Hepatocyte (in vitro differentiated cells): ENCODE data around the gene CDC34. TPM values are rescaled to one million over a fixed set of nuclear protein-coding genes. Genes with fewer than 3 reads are reported as not detected.

Experiments used
- DNase-seq: peaks from one replicate; pipeline ENCODE4 v3.0.0-alpha.2; 2016; ENCODE audit warnings: low spot score
- H2AFZ ChIP-seq: fragments of 200-600 bp; sonication (generic); 2 replicates; pipeline ENCODE4 v1.6.0; 2016; ENCODE audit warnings: antibody characterized with exemption, mild to moderate bottlenecking
- H3K27ac ChIP-seq: fragments of 200-600 bp; sonication (generic); 2 replicates; pipeline ENCODE4 v1.5.1; 2016; ENCODE audit warnings: mild to moderate bottlenecking
- H3K27me3 ChIP-seq: fragments of 200-600 bp; sonication (generic); 2 replicates; pipeline ENCODE4 v1.6.1; 2016
- H3K36me3 ChIP-seq: fragments of 200-600 bp; sonication (generic); replicated peaks from 2 replicates; pipeline ENCODE4 v1.5.1; 2016; ENCODE audit warnings: low read depth; ENCODE audit not compliant: insufficient read depth
- H3K4me1 ChIP-seq: fragments of 200-600 bp; sonication (generic); 2 replicates; pipeline ENCODE4 v1.5.1; 2016; ENCODE audit warnings: mild to moderate bottlenecking, moderate library complexity; ENCODE audit not compliant: insufficient read depth
- H3K4me2 ChIP-seq: fragments of 200-600 bp; sonication (generic); 2 replicates; pipeline ENCODE4 v1.6.0; 2016
- H3K4me3 ChIP-seq: fragments of 200-600 bp; sonication (generic); 2 replicates; pipeline ENCODE4 v1.5.1; 2016; ENCODE audit warnings: mild to moderate bottlenecking
- H3K79me2 ChIP-seq: fragments of 200-600 bp; sonication (generic); 2 replicates; pipeline ENCODE4 v1.6.0; 2017; ENCODE audit warnings: mild to moderate bottlenecking
- H3K9me2 ChIP-seq: fragments of 200-600 bp; sonication (generic); replicated peaks from 2 replicates; pipeline ENCODE4 v1.6.0; 2017; ENCODE audit warnings: mild to moderate bottlenecking; ENCODE audit not compliant: insufficient read depth
- H3K9me3 ChIP-seq: fragments of 200-600 bp; sonication (generic); 2 replicates; pipeline ENCODE4 v1.5.1; 2016; ENCODE audit warnings: low read depth, mild to moderate bottlenecking
- H4K20me1 ChIP-seq: fragments of 200-600 bp; sonication (generic); 2 replicates; pipeline ENCODE4 v1.6.0; 2016; ENCODE audit warnings: mild to moderate bottlenecking; ENCODE audit not compliant: insufficient read depth, poor library complexity, severe bottlenecking
- CTCF ChIP-seq: fragments of 200-600 bp; sonication (generic); IDR thresholded peaks from 2 replicates; pipeline ENCODE4 v1.5.1; 2016; ENCODE audit warnings: antibody characterized with exemption, mild to moderate bottlenecking; ENCODE audit not compliant: poor library complexity
- EZH2 ChIP-seq: fragments of 200-600 bp; sonication (generic); IDR thresholded peaks from 2 replicates; pipeline ENCODE4 v1.6.1; 2016; ENCODE audit warnings: antibody characterized with exemption, mild to moderate bottlenecking, borderline replicate concordance
- EZH2phosphoT487 ChIP-seq: fragments of 200-600 bp; sonication (generic); IDR thresholded peaks from one replicate; pipeline ENCODE4 v1.6.1; 2018; ENCODE audit warnings: antibody characterized with exemption, mild to moderate bottlenecking, low read depth, moderate library complexity; ENCODE audit not compliant: unreplicated experiment, severe bottlenecking
- WGBS: methylation state at CpG from one replicate; pipeline ENCODE4 v1.1.6; 2016; ENCODE audit warnings: low lambda C conversion rate; ENCODE audit errors: missing lambda C conversion rate; 5-methylcytosine and 5-hydroxymethylcytosine counted together
- polyA plus RNA-seq: library from polyadenylated mRNA; unstranded; fragments of >200 nt; fragmentation: Nextera tagmentation; extraction: Ambion mirVana; gene quantifications from 2 replicates; pipeline ENCODE4 v1.2.1, GENCODE V29; 2016
- total RNA-seq: library from RNA; depleted of rRNA; stranded (reverse); fragments of >200 nt; gene quantifications from 2 replicates; pipeline ENCODE4 v1.2.3, GENCODE V29; 2014

Gene CDC34
- total and polyA plus RNA-seq, 2 experiments from 2014 or later, result 105 to 196 TPM

GRCh38 chr19:492091-492531 lies 39.4 kb upstream of the CDC34 start:
- no peaks in the 10 kb centered on the region for H3K9me2 ChIP-seq
- H3K9me3 ChIP-seq, result no peaks in the 10 kb centered on the region
- no peaks in the 10 kb centered on the region for H3K79me2 ChIP-seq
- no peaks in the 10 kb centered on the region for H4K20me1 ChIP-seq
- no peak overlapping the region for H3K4me2 ChIP-seq
- H3K27ac ChIP-seq, result no peak overlapping the region
- peaks cover 5% of the 10 kb centered on the region for H3K27me3 ChIP-seq
- no peak overlapping the region for H3K4me3 ChIP-seq
- 80% methylated on average over 12 of the region's 19 CpGs for WGBS
- DNase-seq, result peak; percentile 33
- TF ChIP-seq CTCF (no peak), EZH2 (no peak), EZH2phosphoT487 (no peak)
- H2AFZ ChIP-seq, result no peak overlapping the region
- peaks cover 12% of the 10 kb centered on the region for H3K4me1 ChIP-seq
- H3K36me3 ChIP-seq, result no peaks in the 10 kb centered on the region

DNA sequence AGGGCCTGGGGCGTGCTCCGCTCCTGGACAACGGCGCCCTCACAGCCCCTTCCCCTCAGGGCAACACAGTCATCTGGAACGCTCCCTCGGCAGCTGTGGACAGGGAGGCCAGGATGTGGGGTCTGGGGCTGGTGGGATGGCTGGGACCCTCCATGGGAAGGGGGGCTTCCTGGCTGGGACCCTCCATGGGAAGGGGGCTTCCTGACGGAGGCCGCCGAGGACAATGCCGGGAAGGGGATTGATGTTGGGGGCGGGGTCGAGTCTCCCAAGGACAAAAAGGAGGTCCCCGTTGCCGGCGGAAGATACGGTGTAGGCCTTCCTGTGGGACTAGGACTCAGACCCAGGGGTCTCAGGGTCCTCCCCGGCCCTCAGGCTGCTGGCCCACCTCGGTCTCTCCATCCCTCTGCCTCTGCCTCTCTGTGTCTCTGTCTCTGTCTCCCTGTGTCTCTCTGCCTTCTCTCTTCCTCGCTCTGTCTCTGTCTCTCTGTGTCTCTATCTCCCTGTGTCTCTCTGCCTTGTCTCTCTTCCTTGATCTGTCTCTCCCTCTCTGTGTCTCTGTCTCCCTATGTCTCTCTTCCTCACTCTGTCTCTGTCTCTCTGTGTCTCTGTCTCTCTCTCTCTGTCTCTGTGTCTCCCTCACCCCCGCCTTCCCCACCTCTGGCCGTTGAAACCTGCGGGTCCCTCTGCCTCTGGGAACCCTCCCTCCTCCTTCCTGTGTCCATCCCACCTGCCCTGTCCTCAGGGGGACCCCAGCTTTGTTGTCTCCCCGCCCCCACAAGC lies 38.0 kb upstream of the CDC34 start:
- 86% methylated on average over 19 of the region's 23 CpGs for whole genome bisulfite sequencing
- TF ChIP-seq EZH2 (no peak), CTCF (no peak), EZH2phosphoT487 (no peak)

GRCh38 chr19:494171-495080 lies 37.1 kb upstream of the CDC34 start:
- 63% methylated on average over 17 of the region's 22 CpGs for WGBS
- Histone ChIP-seq H2AFZ (no peak overlapping the region), H3K4me2 (no peak overlapping the region), H4K20me1 (no peaks in the 10 kb centered on the region), H3K4me1 (peaks cover 6% of the 10 kb centered on the region), H3K36me3 (no peaks in the 10 kb centered on the region), H3K27ac (no peak overlapping the region), H3K27me3 (peaks cover 20% of the 10 kb centered on the region), H3K4me3 (no peak overlapping the region), H3K79me2 (no peaks in the 10 kb centered on the region), H3K9me3 (no peaks in the 10 kb centered on the region), H3K9me2 (no peaks in the 10 kb centered on the region)
- no peak for TF ChIP-seq EZH2
- no peak for TF ChIP-seq EZH2phosphoT487
- no peak for TF ChIP-seq CTCF
- peak; percentile 4 for DNase-seq

More for the DNA sequence above, 38.0 kb upstream of the CDC34 start:
- no peak overlapping the region for H2AFZ ChIP-seq
- no peak overlapping the region for H3K4me2 ChIP-seq
- DNase-seq, result peak; percentile 5
- H3K36me3 ChIP-seq, result no peaks in the 10 kb centered on the region
- H3K9me2 ChIP-seq, result no peaks in the 10 kb centered on the region
- no peak overlapping the region for H3K27ac ChIP-seq
- no peaks in the 10 kb centered on the region for H4K20me1 ChIP-seq
- H3K27me3 ChIP-seq, result peaks cover 14% of the 10 kb centered on the region
- no peaks in the 10 kb centered on the region for H3K79me2 ChIP-seq
- peaks cover 6% of the 10 kb centered on the region for H3K4me1 ChIP-seq
- no peaks in the 10 kb centered on the region for H3K9me3 ChIP-seq
- H3K4me3 ChIP-seq, result no peak overlapping the region
